Neuron (in vitro differentiated cells): ENCODE results near the gene CAMK2N2.
A peak's percentile ranks its signal among the peaks of the same experiment; 100 is the strongest.

Experiments
- H2AFZ ChIP-seq: one replicate; pipeline ENCODE4 v1.6.1; 2013; ENCODE audit warnings: low read depth, mild to moderate bottlenecking, inconsistent platforms, low read length, moderate library complexity
- H3K27me3 ChIP-seq: one replicate; pipeline ENCODE4 v1.6.1; 2013; ENCODE audit warnings: low read length; ENCODE audit not compliant: insufficient read depth
- H3K36me3 ChIP-seq: one replicate; pipeline ENCODE4 v1.6.1; 2013; ENCODE audit warnings: low read length; ENCODE audit not compliant: insufficient read depth
- H3K4me1 ChIP-seq: one replicate; pipeline ENCODE4 v1.6.1; 2013; ENCODE audit warnings: low read length; ENCODE audit not compliant: insufficient read depth
- H3K4me3 ChIP-seq: 2 replicates; pipeline ENCODE4 v1.5.1; 2013; ENCODE audit warnings: mild to moderate bottlenecking, low read length, moderate library complexity
- H3K9me3 ChIP-seq: one replicate; pipeline ENCODE4 v1.6.1; 2013; ENCODE audit warnings: low read length

Gene CAMK2N2

DNA sequence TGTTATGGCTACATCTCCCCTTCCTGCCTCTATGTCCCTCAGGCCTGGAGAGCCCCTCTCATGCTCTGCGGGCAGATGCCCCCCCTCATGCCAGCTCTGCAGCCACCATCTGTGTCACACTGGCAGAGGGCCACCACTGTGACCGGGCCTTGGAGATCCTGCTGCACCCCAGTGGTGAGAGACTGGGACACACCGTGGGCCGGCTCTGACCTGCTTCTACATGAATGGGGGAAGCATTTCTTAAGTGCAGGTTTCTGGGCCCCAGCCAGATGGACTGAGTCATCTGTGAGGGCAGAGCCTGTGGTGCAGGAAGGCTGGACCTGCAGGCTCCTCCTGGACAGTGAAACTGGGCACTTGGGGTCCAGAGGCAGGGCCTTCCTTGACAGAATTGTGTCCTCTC lies 27.1 kb downstream of the CAMK2N2 start:
- H3K27me3 ChIP-seq, result peaks cover 83% of the 10 kb centered on the region
- H3K4me3 ChIP-seq, result no peak overlapping the region
- H3K36me3 ChIP-seq, result no peaks in the 10 kb centered on the region
- H2AFZ ChIP-seq, result no peak overlapping the region
- H3K9me3 ChIP-seq, result no peaks in the 10 kb centered on the region
- peaks cover 10% of the 10 kb centered on the region for H3K4me1 ChIP-seq

- H3K27me3 ChIP-seq, result peaks cover 92% of the 10 kb centered on the region
- no peak overlapping the region for H2AFZ ChIP-seq
- H3K4me3 ChIP-seq, result no peak overlapping the region
- no peaks in the 10 kb centered on the region for H3K9me3 ChIP-seq
- no peaks in the 10 kb centered on the region for H3K36me3 ChIP-seq
- peaks cover 10% of the 10 kb centered on the region for H3K4me1 ChIP-seq
Observed at GRCh38 chr3:184233127-184233843, 28.1 kb downstream of the CAMK2N2 start.

GRCh38 chr3:184231671-184232070 lies 29.7 kb downstream of the CAMK2N2 start:
- H2AFZ ChIP-seq, result no peak overlapping the region
- H3K9me3 ChIP-seq, result peaks cover 2% of the 10 kb centered on the region
- H3K4me1 ChIP-seq, result peaks cover 10% of the 10 kb centered on the region
- H3K36me3 ChIP-seq, result no peaks in the 10 kb centered on the region
- H3K27me3 ChIP-seq, result peaks cover 93% of the 10 kb centered on the region
- H3K4me3 ChIP-seq, result no peak overlapping the region

DNA sequence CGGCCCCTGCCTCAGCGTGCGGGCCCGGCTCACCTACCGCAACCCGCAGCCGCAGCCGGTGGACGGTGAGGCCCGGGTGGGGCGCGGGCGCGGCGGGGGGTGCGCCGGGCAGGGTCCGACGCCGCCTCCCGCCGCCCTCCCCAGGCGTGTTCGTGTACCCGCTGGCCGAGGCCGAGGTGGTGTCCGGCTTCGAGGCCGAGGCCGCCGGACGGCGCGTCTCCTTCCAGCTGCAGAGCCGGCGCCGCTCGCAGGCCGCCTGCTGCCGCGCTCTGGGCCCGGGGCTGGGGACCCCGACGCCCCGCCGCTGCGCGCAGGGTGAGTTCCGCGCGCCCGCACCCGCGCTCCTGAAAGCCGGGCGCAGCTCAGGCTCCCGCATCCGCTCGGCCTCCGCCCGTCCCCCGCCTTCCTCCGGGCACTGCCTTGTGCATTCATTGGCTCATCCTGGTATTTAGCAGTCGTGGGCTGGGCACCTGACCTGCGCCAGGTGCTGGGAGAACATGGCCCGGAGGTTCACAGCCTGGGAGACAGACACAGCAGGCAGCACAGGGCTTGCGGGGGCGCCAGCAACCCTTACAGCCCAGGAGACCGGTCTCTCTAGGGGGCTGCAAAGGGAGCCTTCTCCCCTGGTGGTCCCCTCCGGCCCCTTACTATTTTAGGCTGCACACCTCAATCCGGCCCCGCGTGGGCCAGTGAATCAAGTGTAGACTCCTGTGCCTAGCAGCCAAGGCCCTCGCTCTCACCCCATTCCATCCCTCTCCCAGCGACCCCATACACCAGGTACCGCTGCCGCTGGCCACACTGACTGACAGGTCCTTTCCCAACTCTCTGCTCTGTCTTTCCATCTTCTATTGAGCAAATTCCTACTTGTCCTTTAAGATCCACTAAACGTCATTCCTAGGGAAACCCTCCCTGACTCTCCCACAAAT lies 30.5 kb downstream of the CAMK2N2 start:
- Histone ChIP-seq H3K4me1 (peaks cover 10% of the 10 kb centered on the region), H3K4me3 (no peak overlapping the region), H3K36me3 (no peaks in the 10 kb centered on the region), H2AFZ (peak overlapping the region; percentile 82), H3K27me3 (peaks cover 89% of the 10 kb centered on the region), H3K9me3 (peaks cover 2% of the 10 kb centered on the region)

DNA sequence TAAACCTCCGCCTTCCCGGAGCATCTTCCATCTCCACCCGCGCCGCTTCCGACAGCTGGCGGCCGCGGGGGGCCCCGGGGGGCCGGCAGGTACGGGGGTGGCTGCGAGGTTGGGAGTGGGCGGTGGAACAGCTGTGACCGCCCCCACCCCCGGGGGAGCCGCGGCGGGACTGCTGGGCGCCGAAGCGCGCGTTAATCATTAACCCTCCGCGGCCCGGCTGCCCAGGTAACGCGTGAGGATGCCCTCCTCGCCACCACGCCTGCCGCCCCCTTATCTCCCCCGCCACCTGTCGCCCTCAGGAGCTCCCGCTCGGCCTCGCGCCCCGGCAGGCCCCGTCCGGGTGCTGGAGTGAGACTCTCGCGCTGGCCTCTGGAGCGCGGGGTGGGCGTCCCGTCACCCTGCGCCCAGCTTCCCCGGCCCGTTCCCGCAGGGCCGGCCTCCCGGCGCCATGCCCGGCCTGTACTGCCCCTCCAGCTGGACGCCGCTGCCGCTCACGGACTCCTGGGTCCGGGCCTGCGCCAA lies 31.2 kb downstream of the CAMK2N2 start:
- peaks cover 82% of the 10 kb centered on the region for H3K27me3 ChIP-seq

GRCh38 chr3:184229394-184230080 lies 31.8 kb downstream of the CAMK2N2 start, which contains the start of gene VWA5B2:
Gene VWA5B2 (plus strand): TSS chr3:184229585. CDS start chr3:184230529, 944 bp downstream.
- H2AFZ ChIP-seq, result peak within 1 kb of the TSS; percentile 82
- no peaks in the 10 kb centered on the region for H3K36me3 ChIP-seq
- peak within 1 kb of the TSS; percentile 50 for H3K4me3 ChIP-seq
- H3K4me1 ChIP-seq, result peaks cover 10% of the 10 kb centered on the region
- H3K27me3 ChIP-seq, result peaks cover 76% of the 10 kb centered on the region
- peaks cover 2% of the 10 kb centered on the region for H3K9me3 ChIP-seq

More for the DNA sequence above, 31.2 kb downstream of the CAMK2N2 start:
- H3K4me1 ChIP-seq, result peaks cover 10% of the 10 kb centered on the region
- H3K36me3 ChIP-seq, result no peaks in the 10 kb centered on the region
- peak overlapping the region; percentile 82 for H2AFZ ChIP-seq
- H3K4me3 ChIP-seq, result no peak overlapping the region
- peaks cover 2% of the 10 kb centered on the region for H3K9me3 ChIP-seq

GRCh38 chr3:184228376-184229137 lies 32.8 kb downstream of the CAMK2N2 start:
- Histone ChIP-seq H3K9me3 (peaks cover 2% of the 10 kb centered on the region), H3K36me3 (no peaks in the 10 kb centered on the region), H3K4me1 (peaks cover 10% of the 10 kb centered on the region), H3K27me3 (peaks cover 70% of the 10 kb centered on the region), H3K4me3 (no peak overlapping the region), H2AFZ (no peak overlapping the region)

- Histone ChIP-seq H3K4me1 (peaks cover 10% of the 10 kb centered on the region), H2AFZ (no peak overlapping the region), H3K4me3 (no peak overlapping the region), H3K9me3 (peaks cover 2% of the 10 kb centered on the region), H3K36me3 (no peaks in the 10 kb centered on the region), H3K27me3 (peaks cover 59% of the 10 kb centered on the region)
Observed at GRCh38 chr3:184227481-184227935, 33.8 kb downstream of the CAMK2N2 start.

DNA sequence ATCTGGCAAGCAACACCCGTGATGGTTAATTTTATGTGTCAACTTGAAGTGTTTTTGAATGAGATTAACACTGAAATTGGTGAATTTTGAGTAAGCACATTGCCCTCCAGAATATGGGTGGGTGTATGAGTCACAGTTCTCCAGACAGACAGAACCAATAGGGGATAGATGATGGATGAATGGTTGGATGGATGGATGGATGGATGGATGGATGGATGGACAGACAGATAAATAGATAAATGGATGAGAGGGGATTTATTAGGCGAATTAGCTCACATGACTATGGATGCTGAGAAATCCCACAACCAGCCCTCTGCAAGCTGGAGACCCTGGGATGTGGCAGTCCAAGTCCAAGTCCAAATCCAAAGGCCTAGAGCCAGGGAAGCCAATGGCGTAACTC lies 37.4 kb downstream of the CAMK2N2 start:
- H3K27me3 ChIP-seq, result peaks cover 25% of the 10 kb centered on the region
- no peak overlapping the region for H2AFZ ChIP-seq
- H3K4me1 ChIP-seq, result no peaks in the 10 kb centered on the region
- H3K4me3 ChIP-seq, result no peak overlapping the region
- H3K9me3 ChIP-seq, result peaks cover 2% of the 10 kb centered on the region
- H3K36me3 ChIP-seq, result no peaks in the 10 kb centered on the region

DNA sequence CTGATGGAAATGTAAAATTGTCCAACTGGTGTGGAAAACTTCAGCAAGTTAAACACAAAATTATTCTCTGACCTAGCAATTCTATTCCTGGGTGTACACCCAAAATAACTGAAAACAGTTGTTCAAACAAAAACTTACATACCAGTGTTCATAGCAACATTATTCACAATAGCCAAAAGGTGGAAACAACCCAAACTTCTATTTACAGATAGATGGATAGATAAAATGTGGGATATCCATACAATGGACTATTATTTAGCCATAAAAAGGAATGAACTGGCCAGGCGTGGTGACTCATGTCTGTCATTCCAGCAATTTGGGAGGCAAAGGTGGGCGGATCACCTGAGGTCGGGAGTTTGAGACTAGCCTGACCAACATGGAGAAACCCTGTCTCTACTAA lies 38.8 kb downstream of the CAMK2N2 start:
- Histone ChIP-seq H2AFZ (no peak overlapping the region), H3K4me3 (no peak overlapping the region), H3K27me3 (peaks cover 11% of the 10 kb centered on the region), H3K36me3 (no peaks in the 10 kb centered on the region), H3K4me1 (no peaks in the 10 kb centered on the region), H3K9me3 (no peaks in the 10 kb centered on the region)

GRCh38 chr3:184218814-184219213 lies 42.5 kb downstream of the CAMK2N2 start:
- Histone ChIP-seq H3K36me3 (no peaks in the 10 kb centered on the region), H3K9me3 (no peaks in the 10 kb centered on the region), H3K4me1 (no peaks in the 10 kb centered on the region), H3K4me3 (no peak overlapping the region), H2AFZ (no peak overlapping the region), H3K27me3 (no peaks in the 10 kb centered on the region)

GRCh38 chr3:184211718-184212117 lies 49.6 kb downstream of the CAMK2N2 start:
- no peak overlapping the region for H2AFZ ChIP-seq
- H3K4me3 ChIP-seq, result no peak overlapping the region
- H3K36me3 ChIP-seq, result no peaks in the 10 kb centered on the region
- no peaks in the 10 kb centered on the region for H3K4me1 ChIP-seq
- H3K9me3 ChIP-seq, result no peaks in the 10 kb centered on the region
- H3K27me3 ChIP-seq, result peaks cover 1% of the 10 kb centered on the region
